GM12801 (cell line): ENCODE measurements around the gene PCOLCE2.

Source experiments
- TF ChIP-seq, protein P1 (sequence below): IDR thresholded peaks from one replicate; pipeline ENCODE4 v1.5.1; 2011; ENCODE audit warnings: control low read depth; ENCODE audit not compliant: insufficient read length; ENCODE audit errors: extremely low read depth

The PCOLCE2 gene

GRCh38 chr3:142929109-142929508 is 40.2 kb upstream of the PCOLCE2 start:
- TF ChIP-seq, protein P1, sequence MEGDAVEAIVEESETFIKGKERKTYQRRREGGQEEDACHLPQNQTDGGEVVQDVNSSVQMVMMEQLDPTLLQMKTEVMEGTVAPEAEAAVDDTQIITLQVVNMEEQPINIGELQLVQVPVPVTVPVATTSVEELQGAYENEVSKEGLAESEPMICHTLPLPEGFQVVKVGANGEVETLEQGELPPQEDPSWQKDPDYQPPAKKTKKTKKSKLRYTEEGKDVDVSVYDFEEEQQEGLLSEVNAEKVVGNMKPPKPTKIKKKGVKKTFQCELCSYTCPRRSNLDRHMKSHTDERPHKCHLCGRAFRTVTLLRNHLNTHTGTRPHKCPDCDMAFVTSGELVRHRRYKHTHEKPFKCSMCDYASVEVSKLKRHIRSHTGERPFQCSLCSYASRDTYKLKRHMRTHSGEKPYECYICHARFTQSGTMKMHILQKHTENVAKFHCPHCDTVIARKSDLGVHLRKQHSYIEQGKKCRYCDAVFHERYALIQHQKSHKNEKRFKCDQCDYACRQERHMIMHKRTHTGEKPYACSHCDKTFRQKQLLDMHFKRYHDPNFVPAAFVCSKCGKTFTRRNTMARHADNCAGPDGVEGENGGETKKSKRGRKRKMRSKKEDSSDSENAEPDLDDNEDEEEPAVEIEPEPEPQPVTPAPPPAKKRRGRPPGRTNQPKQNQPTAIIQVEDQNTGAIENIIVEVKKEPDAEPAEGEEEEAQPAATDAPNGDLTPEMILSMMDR, result no peak

DNA sequence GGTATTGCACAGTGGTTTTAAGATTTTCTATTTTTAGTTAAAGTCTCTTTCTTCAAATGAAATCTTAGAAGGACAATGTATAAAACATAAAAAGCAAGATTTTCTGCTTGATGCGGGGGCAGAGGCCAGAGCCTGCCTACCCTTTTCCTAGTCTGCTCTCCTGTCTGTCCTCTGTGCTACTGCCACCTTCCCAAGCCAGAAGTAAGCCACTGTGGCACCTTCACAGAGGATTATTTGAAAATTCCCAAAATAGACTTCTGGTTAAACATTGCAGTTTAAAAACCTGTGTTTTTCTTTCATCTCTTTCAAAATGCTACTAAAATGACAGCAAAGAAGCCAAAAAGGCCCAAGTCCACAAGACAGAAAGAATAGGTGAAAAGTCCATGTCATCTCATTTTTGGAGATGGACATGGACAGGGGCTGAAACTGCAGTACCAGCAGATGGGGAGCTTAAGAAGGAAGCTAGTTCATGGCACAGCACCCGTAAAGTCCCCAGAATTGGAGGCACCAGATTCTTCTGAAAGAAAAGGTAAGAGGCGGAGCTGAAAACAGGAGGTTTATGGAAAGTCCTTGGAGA is 37.6 kb upstream of the PCOLCE2 start:
- TF ChIP-seq, protein P1, result no peak

GRCh38 chr3:142925140-142925539 is 36.3 kb upstream of the PCOLCE2 start:
- TF ChIP-seq, protein P1, result no peak

GRCh38 chr3:142923694-142924093 is 34.8 kb upstream of the PCOLCE2 start:
- TF ChIP-seq, protein P1, result no peak

DNA sequence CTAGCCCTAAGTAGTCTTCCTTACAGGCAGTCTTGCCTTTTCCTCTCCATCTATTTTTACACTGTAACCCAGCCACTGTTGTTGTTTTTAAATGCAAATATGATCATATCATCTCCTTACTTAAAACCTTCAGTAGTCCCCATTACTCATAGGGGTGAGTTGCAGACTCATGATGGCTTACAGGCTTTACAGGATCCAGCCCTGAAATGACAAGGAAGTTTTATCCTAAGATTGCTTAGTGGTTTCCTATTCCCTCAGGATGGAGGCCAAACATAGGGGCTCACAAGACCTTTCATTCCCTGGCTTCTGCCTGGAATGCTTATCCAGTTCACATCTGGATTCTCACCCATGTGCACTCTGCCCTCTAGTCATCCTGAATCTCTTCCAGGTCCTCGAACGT is 27.7 kb upstream of the PCOLCE2 start:
- TF ChIP-seq, protein P1, result no peak

GRCh38 chr3:142915636-142916035 is 26.8 kb upstream of the PCOLCE2 start:
- TF ChIP-seq, protein P1, result no peak

- TF ChIP-seq, protein P1, result no peak
Observed at GRCh38 chr3:142914286-142914811, 25.5 kb upstream of the PCOLCE2 start.
